GM12878 (cell line): ENCODE measurements around the gene TSPAN19. TPM values are rescaled to one million over a fixed set of nuclear protein-coding genes. Genes with fewer than 3 reads are reported as not detected.

Experiments used
- ATAC-seq: fragments of 200-7000 bp; cut with Tn5 transposase; 3 replicates; pipeline ENCODE4 v1.9.1; 2020; ENCODE audit warnings: mild to moderate bottlenecking, moderate library complexity
- BruUV-seq: library from RNA; stranded (reverse); fragments of 400-500 nt; replicated peaks from 2 replicates; lab custom pipeline; 2021; lab: Mats Ljungman, UMichigan
- CTCF ChIA-PET: fragments of 300-600 bp; sonication (Branson Sonifier 250); formaldehyde crosslinking; extraction: SDS; loops from one replicate; lab custom pipeline; 2021; ENCODE audit warnings: inconsistent platforms; lab: Yijun Ruan, JAX
- POLR2A ChIA-PET: fragments of 350-600 bp; formaldehyde crosslinking; extraction: SDS; loops from one replicate; lab custom pipeline; 2021; ENCODE audit warnings: inconsistent platforms; lab: Charles Lee
- RAD21 ChIA-PET: fragments of 300-600 bp; sonication (Branson Sonifier 250); formaldehyde crosslinking; loops from one replicate; lab custom pipeline; 2023; ENCODE audit warnings: antibody characterized with exemption; ENCODE audit not compliant: unreplicated experiment; lab: Charles Lee
- SMC1A ChIA-PET: fragments of 300-600 bp; sonication (Branson Sonifier 250); formaldehyde crosslinking; loops from one replicate; lab custom pipeline; 2023; ENCODE audit not compliant: unreplicated experiment, uncharacterized antibody; lab: Charles Lee
- DNase-seq: peaks from one replicate; pipeline ENCODE4 v3.0.0-alpha.2; 2011; ENCODE audit warnings: low read depth, low spot score
- FAIRE-seq: peaks from 3 replicates; lab custom pipeline; 2011; peaks lifted over from hg19 to GRCh38; lab: Jason Lieb, UNC
- H2AFZ ChIP-seq: 2 replicates; pipeline ENCODE4 v1.6.0; 2011; ENCODE audit warnings: low read depth, low read length, control low read depth; ENCODE audit not compliant: control insufficient read depth
- H3K27ac ChIP-seq: 2 replicates; pipeline ENCODE4 v1.5.1; 2011; ENCODE audit warnings: control low read depth; ENCODE audit not compliant: control insufficient read depth, insufficient read depth
- H3K27me3 ChIP-seq, 2 experiments: replicated peaks in 1 of 2; 2 replicates each; pipeline versions ENCODE4 v1.6.0 to v1.6.1; 2011; ENCODE audit warnings: low read length in 1 of 2; ENCODE audit not compliant: control insufficient read depth in 2 of 2, insufficient read depth in 2 of 2
- H3K36me3 ChIP-seq, 2 experiments: 2 replicates each; pipeline ENCODE4 v1.5.1; 2011; ENCODE audit warnings: low read length in 1 of 2; ENCODE audit not compliant: control insufficient read depth in 2 of 2, insufficient read depth in 2 of 2
- H3K4me1 ChIP-seq: 2 replicates; pipeline ENCODE4 v1.6.1; 2011; ENCODE audit warnings: mild to moderate bottlenecking, low read length, moderate library complexity, mixed read lengths; ENCODE audit not compliant: control insufficient read depth, insufficient read depth
- H3K4me2 ChIP-seq: 2 replicates; pipeline ENCODE4 v1.6.0; 2011; ENCODE audit warnings: control low read depth; ENCODE audit not compliant: control insufficient read depth, insufficient read depth
- H3K4me3 ChIP-seq: fragments of 200-600 bp; sonication (generic); 2 replicates; pipeline ENCODE4 v1.5.1; 2016
- H3K79me2 ChIP-seq: 2 replicates; pipeline ENCODE4 v1.6.0; 2011; ENCODE audit warnings: low read length; ENCODE audit not compliant: control insufficient read depth, insufficient read depth
- H3K9ac ChIP-seq: 2 replicates; pipeline ENCODE4 v1.8.0; 2011; ENCODE audit warnings: low read length, control low read depth, mixed read lengths; ENCODE audit not compliant: control insufficient read depth, insufficient read depth
- H3K9me3 ChIP-seq: replicated peaks from 3 replicates; pipeline ENCODE4 v1.5.1; 2011; ENCODE audit warnings: mild to moderate bottlenecking, low read length; ENCODE audit not compliant: control insufficient read depth, insufficient read depth
- H4K20me1 ChIP-seq: 2 replicates; pipeline ENCODE4 v1.6.0; 2011; ENCODE audit not compliant: control insufficient read depth, insufficient read depth
- CEBPB ChIP-seq, 2 experiments: fragments of 150-350 bp in 1 of 2; IDR thresholded peaks; 2 replicates each; pipeline ENCODE4 v1.6.1; 2012 to 2014; ENCODE audit warnings: low read depth in 2 of 2, low read length in 2 of 2, borderline replicate concordance in 1 of 2, inconsistent platforms in 1 of 2
- CTCF ChIP-seq, 3 experiments: IDR thresholded peaks in 2 of 3; conservative IDR thresholded peaks in 1 of 3; 2 replicates each; pipeline ENCODE4 v1.5.1; 2011; ENCODE audit warnings: low read depth in 3 of 3, low read length in 3 of 3, mild to moderate bottlenecking in 3 of 3, control low read depth in 2 of 3, moderate library complexity in 2 of 3, inconsistent platforms in 1 of 3, mixed read lengths in 1 of 3; ENCODE audit not compliant: control insufficient read depth in 2 of 3, insufficient read depth in 1 of 3; ENCODE audit errors: extremely low read depth in 1 of 3
- MTA2 ChIP-seq: fragments of 450-650 bp; IDR thresholded peaks from 2 replicates; pipeline ENCODE4 v1.6.1; 2016; ENCODE audit warnings: low read depth, mild to moderate bottlenecking, moderate library complexity
- RBBP5 ChIP-seq: fragments of 200-600 bp; sonication (generic); conservative IDR thresholded peaks from 2 replicates; pipeline ENCODE4 v1.6.1; 2016
- RCOR1 ChIP-seq: conservative IDR thresholded peaks from 2 replicates; pipeline ENCODE4 v1.6.1; 2012; ENCODE audit warnings: low read depth, low read length, improper control_type of control experiment
- USF2 ChIP-seq: IDR thresholded peaks from 2 replicates; pipeline ENCODE4 v1.6.1; 2011; ENCODE audit warnings: low read depth, low read length, improper control_type of control experiment, borderline replicate concordance
- ZNF274 ChIP-seq: IDR thresholded peaks from one replicate; pipeline ENCODE4 v1.8.0; 2011; ENCODE audit not compliant: insufficient read length, insufficient read depth
- ZNF384 ChIP-seq: IDR thresholded peaks from 2 replicates; pipeline ENCODE4 v1.6.1; 2012; ENCODE audit warnings: low read depth, mild to moderate bottlenecking, low read length, improper control_type of control experiment, borderline replicate concordance
- WGBS: methylation state at CpG from one replicate; pipeline ENCODE4 v1.1.6; 2016; ENCODE audit warnings: low lambda C conversion rate; ENCODE audit not compliant: insufficient replicate concordance, insufficient coverage; ENCODE audit errors: missing lambda C conversion rate; 5-methylcytosine and 5-hydroxymethylcytosine counted together
- in situ Hi-C: fragments of 300-500 bp; cut with MboI; formaldehyde crosslinking; loops from 9 replicates; pipeline ENCODE4 v1.14.3; 2018; ENCODE audit warnings: mixed read lengths
- intact Hi-C: fragments of 100-400 bp; cut with micrococcal nuclease; formaldehyde crosslinking; loops from one replicate; pipeline ENCODE4 v1.14.2; 2022; ENCODE audit not compliant: unreplicated experiment
- polyA plus RNA-seq, 11 experiments: library from polyadenylated mRNA; depleted of rRNA in 4 of 11; unstranded in 6 of 11; stranded (reverse) in 5 of 11; fragments of >200 nt; fragmentation: Nextera tagmentation in 4 of 11; fragmentation: Illumina TruSeq in 1 of 11; extraction: Ambion mirVana in 4 of 11; extraction: Trizol in 1 of 11; gene quantifications; 1 replicate in 1 of 11; 2 replicates in 10 of 11; pipeline versions ENCODE4 v1.2.1 to v1.2.3, GENCODE V29; 2011 to 2016; ENCODE audit warnings: inconsistent platforms in 2 of 11, missing spikeins in 2 of 11, low read depth in 1 of 11
- total RNA-seq, 4 experiments: library from RNA; depleted of rRNA in 3 of 4; stranded (reverse); fragments of >200 nt in 3 of 4; fragmentation: Illumina TruSeq in 1 of 4; extraction: Trizol in 1 of 4; gene quantifications; 2 replicates each; pipeline versions ENCODE4 v1.2.1 to v1.2.3, GENCODE V29; 2013 to 2021
- TF ChIP-seq, protein P1 (sequence below): fragments of 150-350 bp; IDR thresholded peaks from 2 replicates; pipeline ENCODE4 v1.6.1; 2014; ENCODE audit warnings: mild to moderate bottlenecking, low read depth, low read length

Gene TSPAN19
- total and polyA plus RNA-seq, 10 of the 15 experiments (the other 5 are each of a cell fraction or from before 2014, with no cell fraction given) = not detected

GRCh38 chr12:84974155-84974815 is 61.8 kb downstream of the TSPAN19 start:
- no TSS peak for BruUV-seq
- 15% methylated on average over 2 of the region's 2 CpGs for WGBS
- no peaks in the 10 kb centered on the region for H3K4me1 ChIP-seq
- H4K20me1 ChIP-seq = no peaks in the 10 kb centered on the region
- FAIRE-seq = no peak
- intact Hi-C loops = no loop called here
- in situ Hi-C loops = no loop called here
- no peak overlapping the region for H3K4me3 ChIP-seq
- H3K27ac ChIP-seq = no peak overlapping the region
- ChIA-PET CTCF (interaction anchor here (0.7 kb wide), 1 partner anchor 85 kb away, joined by 3 read pairs; no protein-coding TSS in a partner anchor), POLR2A (no interaction called here), SMC1A (interaction anchor here (1.5 kb wide), 1 partner anchor 54 kb away, joined by 4 read pairs; no protein-coding TSS in a partner anchor), RAD21 (no interaction called here)
- no peak overlapping the region for H3K9ac ChIP-seq
- DNase-seq = no peak
- H3K36me3 ChIP-seq = no peaks in the 10 kb centered on the region
- ATAC-seq = no peak
- H3K4me2 ChIP-seq = no peak overlapping the region
- H3K79me2 ChIP-seq = no peaks in the 10 kb centered on the region
- H3K27me3 ChIP-seq = no peaks in the 10 kb centered on the region
- H3K9me3 ChIP-seq = no peaks in the 10 kb centered on the region
- TF ChIP-seq ZNF384 = no peak
- TF ChIP-seq MTA2 = no peak
- no peak overlapping the region for H2AFZ ChIP-seq

- no peak overlapping the region for H2AFZ ChIP-seq
- intact Hi-C loops (no loop called here), in situ Hi-C loops (no loop called here)
- H3K79me2 ChIP-seq = no peaks in the 10 kb centered on the region
- ChIA-PET RAD21 (no interaction called here), CTCF (no interaction called here), POLR2A (no interaction called here), SMC1A (no interaction called here)
- H3K4me2 ChIP-seq = no peak overlapping the region
- no peak for ATAC-seq
- H3K36me3 ChIP-seq = no peaks in the 10 kb centered on the region
- H3K27me3 ChIP-seq = no peaks in the 10 kb centered on the region
- no peaks in the 10 kb centered on the region for H3K4me1 ChIP-seq
- H3K9me3 ChIP-seq = no peaks in the 10 kb centered on the region
- H3K9ac ChIP-seq = no peak overlapping the region
- no peak for DNase-seq
- TF ChIP-seq ZNF274 = no peak
- TF ChIP-seq RCOR1 = no peak
- TF ChIP-seq CTCF (IDR thresholded peaks at IDR 0.05 in 2 of 3, conservative IDR thresholded peaks at IDR 0.05 in 1 of 3; ENCODE audit: control insufficient read depth in 2 of 3, extremely low read depth in 1 of 3, insufficient read depth in 1 of 3, low read depth in 3 of 3, low read length in 3 of 3) = no peak
- no peak for TF ChIP-seq CEBPB (IDR thresholded peaks at IDR 0.05; ENCODE audit: borderline replicate concordance in 1 of 2, low read depth in 2 of 2, low read length in 2 of 2)
- TF ChIP-seq RBBP5 = no peak
- TF ChIP-seq, protein P1, sequence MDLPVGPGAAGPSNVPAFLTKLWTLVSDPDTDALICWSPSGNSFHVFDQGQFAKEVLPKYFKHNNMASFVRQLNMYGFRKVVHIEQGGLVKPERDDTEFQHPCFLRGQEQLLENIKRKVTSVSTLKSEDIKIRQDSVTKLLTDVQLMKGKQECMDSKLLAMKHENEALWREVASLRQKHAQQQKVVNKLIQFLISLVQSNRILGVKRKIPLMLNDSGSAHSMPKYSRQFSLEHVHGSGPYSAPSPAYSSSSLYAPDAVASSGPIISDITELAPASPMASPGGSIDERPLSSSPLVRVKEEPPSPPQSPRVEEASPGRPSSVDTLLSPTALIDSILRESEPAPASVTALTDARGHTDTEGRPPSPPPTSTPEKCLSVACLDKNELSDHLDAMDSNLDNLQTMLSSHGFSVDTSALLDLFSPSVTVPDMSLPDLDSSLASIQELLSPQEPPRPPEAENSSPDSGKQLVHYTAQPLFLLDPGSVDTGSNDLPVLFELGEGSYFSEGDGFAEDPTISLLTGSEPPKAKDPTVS = no peak
- no peak for TF ChIP-seq USF2
- FAIRE-seq = no peak
- H3K4me3 ChIP-seq = no peak overlapping the region
- H4K20me1 ChIP-seq = no peaks in the 10 kb centered on the region
- no TSS peak for BruUV-seq
- no peak overlapping the region for H3K27ac ChIP-seq
Measured at GRCh38 chr12:84973026-84973425, 63.1 kb downstream of the TSPAN19 start.
